Measurements from ENCODE around the gene POP5.

POP5 gene

DNA sequence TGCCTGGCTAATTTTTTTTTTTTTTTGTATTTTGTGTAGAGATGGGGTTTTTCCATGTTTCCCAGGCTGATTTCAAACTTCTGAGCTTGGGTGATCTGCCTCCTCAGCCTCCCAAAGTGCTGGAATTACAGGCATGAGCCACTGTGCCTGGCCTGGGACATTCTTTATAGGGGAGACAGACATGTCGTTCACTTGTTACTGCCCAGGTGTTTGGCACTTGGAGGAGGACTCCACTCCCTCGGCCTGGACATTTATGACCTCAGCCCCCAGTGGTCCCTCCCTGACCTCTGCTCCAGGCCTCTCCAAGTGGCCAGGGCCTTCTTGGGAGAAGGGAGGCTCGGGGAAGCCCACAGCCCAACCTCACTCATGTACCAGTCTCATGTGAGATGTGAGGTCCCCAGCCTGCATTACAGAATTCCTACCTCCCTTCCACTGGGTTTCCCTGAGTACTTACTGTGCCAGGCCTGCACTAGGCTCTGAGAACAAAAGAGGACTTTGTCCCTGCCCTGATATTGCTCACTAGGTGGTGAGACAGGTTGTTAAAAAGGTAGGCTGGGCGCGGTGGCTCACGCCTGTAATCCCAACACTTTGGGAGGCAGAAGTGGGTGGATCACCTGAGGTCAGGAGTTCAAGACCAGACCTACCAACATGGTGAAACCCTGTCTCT lies 9.7 kb upstream of the POP5 start:
- in situ Hi-C loops (cut with HindIII; ENCODE audit: low sequenced_read_pairs) = no loop called here

DNA sequence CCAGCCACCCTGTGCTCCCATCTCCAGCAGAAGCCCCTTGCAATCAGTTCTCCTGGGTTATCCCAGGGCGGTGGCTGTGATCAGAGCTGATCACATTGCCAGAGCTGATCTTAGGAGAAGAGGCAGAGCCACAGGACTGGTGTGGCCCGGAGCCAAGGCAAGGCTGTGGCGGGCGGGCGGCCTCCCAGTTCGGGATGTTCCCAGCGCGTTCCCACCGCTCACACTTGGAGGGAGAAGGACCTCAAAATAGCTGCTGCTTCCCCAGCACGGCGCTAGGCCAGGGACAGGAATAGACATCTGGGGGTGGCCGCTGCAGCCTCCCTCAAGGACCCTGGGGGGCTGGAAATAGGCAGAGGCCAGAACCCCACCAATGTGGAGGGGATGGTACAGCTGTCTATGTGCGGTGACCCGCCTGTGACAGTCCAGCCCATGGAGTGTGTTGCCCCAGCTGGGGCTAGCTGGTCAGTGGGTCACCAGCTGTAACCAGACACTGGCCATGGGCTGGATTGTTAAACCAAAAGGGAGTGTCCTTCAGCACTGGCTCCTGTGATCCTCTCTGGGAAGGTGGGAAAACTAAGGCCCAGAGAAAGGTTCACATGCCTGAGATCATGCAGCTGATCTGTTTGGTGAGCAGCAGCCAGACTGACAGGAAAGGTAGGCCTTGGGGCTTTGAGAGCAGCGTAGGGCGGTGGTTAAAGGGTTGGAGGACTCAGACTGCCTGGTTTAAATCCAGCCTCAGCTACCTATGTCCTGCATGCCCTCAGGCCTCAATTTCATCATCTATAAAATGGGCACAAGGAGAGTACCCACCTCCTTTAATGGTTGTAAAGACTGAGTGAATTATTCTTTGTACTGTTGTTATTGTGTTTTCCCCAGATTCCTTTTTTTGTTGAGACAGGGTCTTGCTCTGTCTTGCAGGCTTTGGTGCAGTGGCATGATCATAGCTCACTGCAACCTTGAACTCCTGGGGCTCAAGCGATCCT lies 8.0 kb upstream of the POP5 start:
- in situ Hi-C loops (cut with HindIII; ENCODE audit: low sequenced_read_pairs) = no loop called here

DNA sequence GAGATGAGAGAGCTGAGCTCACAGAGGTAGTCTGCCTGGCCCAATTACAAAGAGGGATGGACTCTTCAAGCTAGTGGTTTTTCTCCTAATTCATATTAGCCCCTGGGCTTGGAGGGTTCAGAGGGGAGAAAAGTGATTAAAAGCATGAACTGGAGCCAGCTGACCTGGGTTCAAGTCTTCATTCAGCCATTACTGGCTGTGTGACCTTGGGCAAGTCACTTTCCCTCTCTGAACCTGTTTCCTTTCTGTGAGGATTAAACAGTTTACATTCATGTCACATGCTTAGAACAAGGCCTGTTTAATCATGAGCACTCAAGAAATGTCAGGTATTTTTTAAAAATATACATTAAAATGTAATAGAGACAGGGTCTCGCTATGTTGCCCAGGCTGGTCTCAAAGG lies 7.2 kb upstream of the POP5 start:
- in situ Hi-C loops (cut with HindIII; ENCODE audit: low sequenced_read_pairs) = no loop called here

DNA sequence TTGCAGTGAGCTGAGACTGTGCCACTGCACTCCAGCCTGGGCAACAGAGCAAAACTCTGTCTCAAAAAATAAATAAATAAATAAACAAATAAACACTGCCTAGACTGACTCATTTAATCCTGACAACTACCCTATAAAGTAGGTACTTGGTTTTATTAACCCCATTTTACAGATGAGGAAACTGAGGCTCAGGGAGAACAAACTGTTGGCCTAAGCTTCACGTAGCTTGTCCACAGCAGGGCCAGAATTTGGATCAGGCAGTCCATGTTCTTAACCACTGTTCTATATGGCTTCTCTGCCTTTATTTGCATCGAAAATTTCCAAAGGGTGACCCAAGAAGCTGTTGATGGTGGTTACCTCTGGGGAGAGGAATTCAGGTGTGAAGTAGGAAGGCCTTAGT lies 5.7 kb upstream of the POP5 start:
- in situ Hi-C loops (cut with HindIII; ENCODE audit: low sequenced_read_pairs) = no loop called here

GRCh38 chr12:120586206-120586605 lies 5.0 kb upstream of the POP5 start:
- in situ Hi-C loops (cut with HindIII; ENCODE audit: low sequenced_read_pairs) = no loop called here

DNA sequence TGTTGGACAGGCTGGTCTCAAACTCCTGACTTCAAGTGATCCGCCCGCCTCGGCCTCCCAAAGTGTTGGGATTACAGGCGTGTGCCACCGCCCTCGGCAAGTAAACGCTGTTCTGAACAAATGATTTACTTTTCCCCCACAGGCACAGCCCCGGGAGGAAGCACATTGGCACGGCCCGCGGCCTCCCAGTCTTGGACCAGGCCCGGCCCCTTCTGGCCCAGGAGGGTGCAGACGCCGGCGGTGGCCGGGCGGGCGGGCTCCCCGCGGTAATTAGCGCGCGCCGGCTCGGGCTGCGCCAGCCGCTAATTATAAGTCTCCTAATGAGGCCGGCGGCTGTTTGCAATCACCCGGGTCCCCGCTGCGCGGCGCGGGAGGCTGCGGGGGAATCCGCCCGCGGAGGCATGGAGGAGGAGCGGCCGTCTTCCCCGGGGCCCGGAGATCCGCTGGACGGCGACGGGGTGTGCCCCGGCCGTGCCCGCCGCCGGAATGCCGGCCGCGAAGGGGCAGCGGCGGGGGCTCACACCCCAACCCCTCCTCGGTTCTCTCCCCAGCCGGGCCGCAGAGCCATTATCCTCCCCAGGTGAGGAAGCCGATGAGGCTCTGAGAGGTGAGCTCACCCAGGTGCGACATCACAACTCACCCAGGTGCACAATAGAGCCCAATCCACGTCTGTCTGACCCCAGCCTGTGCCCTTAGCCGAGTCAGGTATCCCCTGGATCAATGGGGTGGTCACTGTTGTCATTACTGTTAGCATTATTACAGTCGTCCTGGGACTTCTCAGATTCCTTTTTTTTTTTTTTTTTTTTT lies 3.3 kb upstream of the POP5 start:
- in situ Hi-C loops (cut with HindIII; ENCODE audit: low sequenced_read_pairs) = no loop called here

- in situ Hi-C loops (cut with HindIII; ENCODE audit: low sequenced_read_pairs) = no loop called here
Measured at GRCh38 chr12:120583478-120584030, 2.4 kb upstream of the POP5 start.

DNA sequence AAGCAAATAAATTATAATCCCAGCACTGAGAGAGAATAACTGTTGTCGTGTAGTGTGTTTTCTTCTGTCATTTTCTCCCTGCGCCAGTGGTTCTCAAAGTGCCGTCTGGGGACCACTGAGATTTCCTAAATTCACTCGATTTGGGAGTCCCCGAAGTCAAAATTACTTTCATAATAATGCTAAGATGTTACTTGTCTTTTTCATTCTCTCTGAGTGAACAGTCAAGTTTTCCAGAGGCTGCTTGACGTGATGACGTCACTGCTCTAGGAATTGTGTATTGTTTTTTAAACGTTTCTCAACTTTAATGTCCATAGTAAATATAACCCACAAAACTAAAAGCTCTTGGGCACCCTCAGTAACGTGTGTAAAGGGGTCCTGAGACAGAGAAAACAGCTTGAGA lies 796 bp upstream of the POP5 start:
- in situ Hi-C loops (cut with HindIII; ENCODE audit: low sequenced_read_pairs) = no loop called here

GRCh38 chr12:120579179-120579578 lies 2.0 kb downstream of the POP5 start:
- in situ Hi-C loops (cut with HindIII; ENCODE audit: low sequenced_read_pairs) = no loop called here

- in situ Hi-C loops (cut with HindIII; ENCODE audit: low sequenced_read_pairs) = no loop called here
Measured at GRCh38 chr12:120574106-120574505, 7.1 kb downstream of the POP5 start.

DNA sequence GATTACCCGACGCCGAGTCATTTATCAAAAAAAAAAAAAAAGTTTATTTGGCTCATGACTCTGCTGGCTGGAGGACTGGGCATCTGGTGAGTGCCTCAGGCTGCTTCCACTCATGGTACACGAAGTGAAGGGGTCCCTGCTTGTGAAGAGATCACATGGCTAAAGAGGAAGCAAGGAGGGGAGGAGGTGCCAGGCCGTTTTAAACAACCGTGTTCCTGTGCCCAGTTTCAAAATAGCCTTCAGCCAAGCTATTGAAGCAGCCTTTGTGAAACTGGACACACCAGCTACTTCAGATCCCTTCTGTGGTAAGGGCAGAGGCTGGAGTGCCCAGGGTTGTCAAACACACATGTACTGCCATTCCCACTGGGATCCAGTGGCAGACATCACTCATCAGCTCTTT lies 7.6 kb downstream of the POP5 start:
- in situ Hi-C loops (cut with HindIII; ENCODE audit: low sequenced_read_pairs) = no loop called here

DNA sequence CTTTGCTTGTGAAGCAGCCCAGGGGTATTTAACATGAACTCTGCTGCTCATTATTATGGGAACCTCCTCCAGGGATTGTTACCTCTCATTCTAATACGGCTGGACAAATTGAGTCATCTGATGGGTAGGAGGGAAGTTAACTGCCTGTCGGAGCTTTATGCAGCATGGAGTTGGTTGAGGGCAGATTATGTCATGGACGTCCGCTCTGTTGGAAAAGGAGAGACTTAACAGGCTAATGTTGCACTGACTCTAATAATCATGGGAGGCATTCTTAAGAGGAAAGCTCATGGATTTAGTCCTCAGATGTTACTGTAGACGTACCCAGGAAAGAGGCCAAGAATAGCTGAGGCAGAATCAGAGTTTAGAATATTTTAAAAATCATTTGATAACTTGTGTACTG lies 9.9 kb downstream of the POP5 start:
- in situ Hi-C loops (cut with HindIII; ENCODE audit: low sequenced_read_pairs) = no loop called here

GRCh38 chr12:120563495-120563894 lies 17.7 kb downstream of the POP5 start:
- in situ Hi-C loops (cut with HindIII; ENCODE audit: low sequenced_read_pairs) = no loop called here

DNA sequence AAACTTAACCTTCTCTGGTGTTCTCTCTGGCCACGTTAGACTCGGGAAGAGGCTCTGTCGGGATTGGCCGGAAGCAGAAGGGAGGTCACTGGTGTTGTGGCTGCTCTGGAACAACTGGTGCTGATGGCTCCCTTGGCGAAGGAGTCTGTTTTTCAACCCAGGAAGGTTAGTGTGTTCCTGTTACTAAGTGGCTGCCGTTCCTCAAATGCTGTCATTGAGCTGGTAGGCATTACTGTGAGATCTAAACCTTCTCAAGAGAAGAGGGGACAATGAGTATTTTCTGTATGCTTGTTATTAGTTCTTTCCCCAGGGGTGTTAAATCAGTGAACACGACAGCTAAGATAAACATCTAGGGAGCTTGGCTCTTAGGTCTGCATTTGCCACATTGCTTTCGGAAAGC lies 18.3 kb downstream of the POP5 start:
- in situ Hi-C loops (cut with HindIII; ENCODE audit: low sequenced_read_pairs) = no loop called here

DNA sequence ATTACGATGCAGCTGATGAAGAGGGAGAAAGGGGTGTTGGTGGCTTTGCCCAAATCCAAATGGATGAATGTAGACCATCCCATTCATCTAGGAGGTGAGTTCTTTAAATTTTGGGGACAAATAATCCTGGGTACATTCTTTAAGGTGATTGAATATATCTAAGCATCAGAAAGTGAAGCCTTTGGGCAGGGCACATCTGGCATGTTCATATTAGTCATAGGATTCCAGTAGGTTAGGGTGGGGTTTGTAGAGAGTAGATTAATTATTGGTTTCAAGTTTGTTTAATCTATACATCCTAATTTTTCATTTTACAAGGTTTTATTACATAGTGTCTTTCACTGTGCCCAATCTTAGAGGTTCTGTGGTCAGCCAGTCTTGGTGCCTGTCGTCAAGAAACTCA lies 23.6 kb downstream of the POP5 start:
- in situ Hi-C loops (cut with HindIII; ENCODE audit: low sequenced_read_pairs) = no loop called here

GRCh38 chr12:120554678-120555077 lies 26.5 kb downstream of the POP5 start:
- in situ Hi-C loops (cut with HindIII; ENCODE audit: low sequenced_read_pairs) = no loop called here

GRCh38 chr12:120546050-120546386 lies 35.2 kb downstream of the POP5 start:
- in situ Hi-C loops (cut with HindIII; ENCODE audit: low sequenced_read_pairs) = no loop called here

DNA sequence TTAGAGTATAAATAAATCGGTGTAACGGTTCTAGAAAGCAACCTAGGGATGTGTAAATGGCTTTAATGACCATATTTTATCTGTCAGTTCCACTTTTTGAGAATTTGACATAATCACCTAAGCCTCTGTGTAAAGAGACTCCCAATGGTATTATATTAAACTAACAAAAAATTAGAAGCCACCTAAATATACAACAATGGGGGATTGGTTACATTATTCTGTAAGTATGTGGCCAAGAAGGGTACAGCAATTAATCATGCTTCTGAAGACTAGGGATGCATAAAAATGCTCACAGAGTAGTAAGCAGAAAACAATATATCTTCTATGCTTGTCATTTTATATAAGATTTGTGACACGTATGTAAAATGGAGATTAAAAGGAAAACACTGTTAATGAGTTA lies 36.5 kb downstream of the POP5 start:
- in situ Hi-C loops (cut with HindIII; ENCODE audit: low sequenced_read_pairs) = no loop called here

GRCh38 chr12:120542166-120542565 lies 39.0 kb downstream of the POP5 start:
- in situ Hi-C loops (cut with HindIII; ENCODE audit: low sequenced_read_pairs) = no loop called here

- in situ Hi-C loops (cut with HindIII; ENCODE audit: low sequenced_read_pairs) = no loop called here
Measured at GRCh38 chr12:120540445-120540844, 40.8 kb downstream of the POP5 start.

GRCh38 chr12:120539303-120539702 lies 41.9 kb downstream of the POP5 start:
- in situ Hi-C loops (cut with HindIII; ENCODE audit: low sequenced_read_pairs) = no loop called here
